ENCODE data around the gene MEIKIN. TPM values are rescaled to one million over a fixed set of nuclear protein-coding genes. Genes with fewer than 3 reads are reported as not detected.

MEIKIN gene
- total RNA-seq, 4 donors from 2014 or later: not detected

DNA sequence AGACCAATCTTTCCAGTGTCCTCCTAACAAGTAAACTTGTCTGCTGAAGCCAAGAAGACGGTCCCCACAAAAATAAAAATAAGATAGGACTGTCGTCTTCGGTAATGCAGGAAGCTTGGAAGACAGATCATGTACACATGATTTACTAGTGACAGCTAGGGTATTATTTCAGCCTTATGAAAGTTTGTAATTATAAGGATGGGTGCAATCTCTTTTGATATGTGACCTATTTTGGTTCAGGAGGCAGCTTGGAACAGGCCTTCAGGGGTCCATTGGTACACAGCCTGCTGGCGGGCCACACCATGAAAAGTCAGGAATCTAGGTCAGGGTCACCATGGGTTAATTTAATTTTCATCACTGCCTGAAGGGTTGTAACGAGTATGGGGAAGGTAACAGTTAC lies 13.7 kb upstream of the MEIKIN start:
- Histone ChIP-seq H3K4me3 (no peak overlapping the region), H3K27me3 (no peaks in the 10 kb centered on the region), H3K9me3 (no peaks in the 10 kb centered on the region), H3K36me3 (no peaks in the 10 kb centered on the region), H3K4me1 (no peaks in the 10 kb centered on the region), H3K27ac (no peak overlapping the region)
- DNase-seq (ENCODE audit: low spot score in 2 of 2): no peak
- TF ChIP-seq EP300 (IDR thresholded peaks at IDR 0.05): no peak
- 81 to 90% methylated on average over 5 of the region's 5 CpGs for WGBS, 2 donors

DNA sequence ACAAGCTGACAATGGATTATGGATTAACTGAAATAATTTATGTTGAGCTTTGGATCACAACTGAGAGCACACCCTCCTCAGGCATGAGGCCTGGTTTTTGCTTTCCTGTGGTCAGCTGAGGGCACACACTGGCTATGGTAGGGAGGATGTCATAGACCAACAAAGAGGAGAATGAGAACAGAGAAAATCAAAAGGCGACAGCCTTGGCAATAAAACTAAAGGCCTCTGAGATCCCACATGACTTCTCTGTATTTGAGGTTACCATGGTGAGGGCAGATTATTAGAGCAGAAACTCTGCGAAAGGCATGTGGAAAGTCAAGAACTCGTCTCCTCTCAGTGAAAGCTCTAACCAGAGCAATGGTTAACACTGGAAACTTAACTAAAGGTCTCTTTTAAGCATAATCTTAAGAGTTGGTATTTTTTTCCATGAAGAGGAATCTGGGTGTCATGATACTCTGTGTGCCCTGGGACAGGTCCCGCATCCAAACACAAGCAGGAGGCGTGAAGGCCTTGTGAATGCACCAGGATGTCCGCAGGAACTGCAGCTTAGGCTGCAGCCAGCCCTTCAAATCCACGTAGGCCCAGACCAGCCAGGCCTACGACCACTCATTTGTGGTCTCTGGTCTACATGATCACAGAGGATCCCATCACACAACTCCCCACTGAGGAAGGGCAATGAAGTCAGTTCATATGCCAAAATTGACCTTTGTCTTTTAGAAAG lies 12.4 kb upstream of the MEIKIN start:
- no peak for DNase-seq (ENCODE audit: low spot score in 2 of 2)

DNA sequence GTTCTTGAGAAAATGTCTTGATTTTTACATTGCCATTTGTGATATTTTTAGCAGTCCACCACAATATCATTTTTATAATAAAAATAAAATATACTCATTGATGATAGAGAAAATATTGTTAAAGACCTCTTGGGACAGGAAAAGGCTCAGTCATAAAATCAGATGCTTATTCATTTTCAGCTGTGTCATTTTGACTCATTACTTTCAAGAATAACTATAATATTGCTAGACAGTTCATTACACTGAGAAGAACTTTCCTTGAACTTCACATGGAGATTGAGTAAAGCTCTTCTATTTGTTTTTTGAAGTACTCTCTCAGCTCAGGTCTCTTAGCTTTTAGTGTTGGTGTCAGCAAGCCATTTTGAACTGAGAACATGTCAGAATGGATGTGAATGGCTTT lies 8.5 kb upstream of the MEIKIN start:
- H3K27ac ChIP-seq: no peak overlapping the region
- TF ChIP-seq, protein P1, sequence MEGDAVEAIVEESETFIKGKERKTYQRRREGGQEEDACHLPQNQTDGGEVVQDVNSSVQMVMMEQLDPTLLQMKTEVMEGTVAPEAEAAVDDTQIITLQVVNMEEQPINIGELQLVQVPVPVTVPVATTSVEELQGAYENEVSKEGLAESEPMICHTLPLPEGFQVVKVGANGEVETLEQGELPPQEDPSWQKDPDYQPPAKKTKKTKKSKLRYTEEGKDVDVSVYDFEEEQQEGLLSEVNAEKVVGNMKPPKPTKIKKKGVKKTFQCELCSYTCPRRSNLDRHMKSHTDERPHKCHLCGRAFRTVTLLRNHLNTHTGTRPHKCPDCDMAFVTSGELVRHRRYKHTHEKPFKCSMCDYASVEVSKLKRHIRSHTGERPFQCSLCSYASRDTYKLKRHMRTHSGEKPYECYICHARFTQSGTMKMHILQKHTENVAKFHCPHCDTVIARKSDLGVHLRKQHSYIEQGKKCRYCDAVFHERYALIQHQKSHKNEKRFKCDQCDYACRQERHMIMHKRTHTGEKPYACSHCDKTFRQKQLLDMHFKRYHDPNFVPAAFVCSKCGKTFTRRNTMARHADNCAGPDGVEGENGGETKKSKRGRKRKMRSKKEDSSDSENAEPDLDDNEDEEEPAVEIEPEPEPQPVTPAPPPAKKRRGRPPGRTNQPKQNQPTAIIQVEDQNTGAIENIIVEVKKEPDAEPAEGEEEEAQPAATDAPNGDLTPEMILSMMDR (IDR thresholded peaks at IDR 0.05): no peak
- TF ChIP-seq EP300 (IDR thresholded peaks at IDR 0.05) (no peak), POLR2A (IDR thresholded peaks at IDR 0.05) (no peak)
- no peaks in the 10 kb centered on the region for H3K4me1 ChIP-seq
- no peaks in the 10 kb centered on the region for H3K27me3 ChIP-seq
- no peaks in the 10 kb centered on the region for H3K9me3 ChIP-seq
- H3K36me3 ChIP-seq: no peaks in the 10 kb centered on the region
- H3K4me3 ChIP-seq: no peak overlapping the region
- no peak for DNase-seq (ENCODE audit: low spot score in 2 of 2)

More for the DNA sequence above, 12.4 kb upstream of the MEIKIN start:
- TF ChIP-seq, protein P1 (IDR thresholded peaks at IDR 0.05): no peak
- no peak for TF ChIP-seq EP300 (IDR thresholded peaks at IDR 0.05)
- no peak for TF ChIP-seq POLR2A (IDR thresholded peaks at IDR 0.05)
- no peak overlapping the region for H3K4me3 ChIP-seq
- H3K4me1 ChIP-seq: no peaks in the 10 kb centered on the region
- no peaks in the 10 kb centered on the region for H3K27me3 ChIP-seq
- no peak overlapping the region for H3K27ac ChIP-seq
- H3K36me3 ChIP-seq: no peaks in the 10 kb centered on the region
- 73 to 78% methylated on average over 8 of the region's 8 CpGs for WGBS, 2 donors
- H3K9me3 ChIP-seq: no peaks in the 10 kb centered on the region

DNA sequence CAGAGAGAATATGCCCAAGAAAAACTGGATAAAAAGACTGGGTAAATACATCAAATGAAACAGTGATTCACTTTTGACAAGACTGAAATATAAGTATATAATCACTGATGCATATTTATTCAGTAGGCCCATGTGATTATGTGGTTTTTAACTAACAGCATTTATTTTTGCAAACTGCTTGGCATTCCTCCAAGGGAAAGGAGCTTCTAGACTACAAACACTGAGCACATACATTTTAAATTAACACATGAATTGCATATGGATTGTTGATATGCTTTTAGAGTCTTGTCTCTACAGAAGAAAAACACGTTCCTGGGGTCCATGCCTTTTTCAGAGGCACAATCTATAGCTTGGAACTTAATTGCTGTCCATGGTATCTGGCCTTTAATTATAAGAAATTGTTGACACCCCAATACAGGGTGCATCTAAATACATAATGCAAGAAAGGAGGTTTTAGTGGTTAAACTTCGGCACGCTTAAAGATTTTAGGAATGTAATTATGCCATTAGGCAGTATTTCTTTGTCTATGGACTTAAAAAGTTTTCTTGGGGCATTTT lies 6.9 kb upstream of the MEIKIN start:
- 48 to 49% methylated on average over 3 of the region's 3 CpGs for WGBS, 2 donors
- TF ChIP-seq POLR2A (IDR thresholded peaks at IDR 0.05): no peak
- TF ChIP-seq EP300 (IDR thresholded peaks at IDR 0.05): no peak
- Histone ChIP-seq H3K27ac (no peak overlapping the region), H3K4me1 (no peaks in the 10 kb centered on the region), H3K9me3 (no peaks in the 10 kb centered on the region), H3K4me3 (no peak overlapping the region), H3K27me3 (no peaks in the 10 kb centered on the region), H3K36me3 (no peaks in the 10 kb centered on the region)
- DNase-seq (ENCODE audit: low spot score in 2 of 2): no peak

DNA sequence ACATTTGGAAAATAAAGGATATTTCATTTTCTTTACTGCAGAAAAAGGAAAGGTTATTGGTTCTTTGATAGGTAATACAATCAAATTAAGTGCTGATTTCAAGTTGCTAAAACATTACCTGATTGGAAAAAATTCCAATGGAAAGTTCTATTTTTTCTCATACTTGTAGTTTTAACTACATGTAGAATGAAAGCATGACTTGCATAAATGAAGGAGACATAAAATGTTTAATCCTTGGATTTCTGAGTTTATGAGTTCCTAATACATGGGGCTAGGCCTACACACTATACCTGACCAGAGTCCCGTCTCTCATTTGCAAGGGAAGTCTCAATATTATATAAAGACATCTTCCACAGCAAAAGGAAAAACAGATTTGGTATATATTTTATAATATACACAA lies 5.2 kb upstream of the MEIKIN start:
- no peak for TF ChIP-seq POLR2A (IDR thresholded peaks at IDR 0.05)
- TF ChIP-seq, protein P1 (IDR thresholded peaks at IDR 0.05): no peak
- no peak for TF ChIP-seq EP300 (IDR thresholded peaks at IDR 0.05)
- no peak overlapping the region for H3K4me3 ChIP-seq
- no peaks in the 10 kb centered on the region for H3K27me3 ChIP-seq
- no peaks in the 10 kb centered on the region for H3K9me3 ChIP-seq
- DNase-seq (ENCODE audit: low spot score in 2 of 2): no peak
- no peaks in the 10 kb centered on the region for H3K36me3 ChIP-seq
- no peaks in the 10 kb centered on the region for H3K4me1 ChIP-seq
- 91 to 98% methylated on average over 1 of the region's 1 CpG for WGBS, 2 donors
- H3K27ac ChIP-seq: no peak overlapping the region

DNA sequence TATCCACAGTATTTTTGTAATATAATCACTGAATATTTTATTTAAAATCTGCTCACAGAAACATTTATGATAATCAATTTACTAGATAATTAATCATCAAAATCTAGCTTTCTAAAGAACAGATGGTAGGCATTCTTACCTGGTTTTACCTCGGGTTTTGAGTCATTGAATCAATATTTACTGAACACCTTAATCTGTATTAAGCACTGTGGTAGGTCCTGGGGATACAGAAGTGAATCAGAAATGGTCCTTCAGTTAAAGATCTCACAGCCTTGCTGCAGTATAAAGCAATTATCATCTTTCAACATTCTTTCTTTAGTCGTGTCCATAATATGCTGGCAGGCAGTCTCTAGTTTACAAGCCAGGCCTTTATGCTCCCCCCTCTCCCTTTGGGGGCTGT lies 2.0 kb upstream of the MEIKIN start:
- Histone ChIP-seq H3K27me3 (no peaks in the 10 kb centered on the region), H3K4me1 (no peaks in the 10 kb centered on the region), H3K4me3 (no peak overlapping the region), H3K27ac (no peak overlapping the region), H3K9me3 (peaks cover 0 to 3% (median 0%) of the 10 kb centered on the region in 4 donors), H3K36me3 (no peaks in the 10 kb centered on the region)
- TF ChIP-seq POLR2A (IDR thresholded peaks at IDR 0.05): no peak
- TF ChIP-seq, protein P1 (IDR thresholded peaks at IDR 0.05): no peak
- TF ChIP-seq EP300 (IDR thresholded peaks at IDR 0.05): no peak
- 46 to 62% methylated on average over 2 of the region's 2 CpGs for WGBS, 2 donors
- no peak for DNase-seq (ENCODE audit: low spot score in 2 of 2)

All from tibial nerve (tissue), 4 donors.